HG03108 (cell line): ENCODE measurements around the gene LARP4B.

ENCODE experiments used
- ATAC-seq: cut with Tn5 transposase; IDR thresholded peaks from one replicate; pipeline ENCODE4 v1.9.1; 2021; ENCODE audit warnings: moderate library complexity; ENCODE audit not compliant: unreplicated experiment

Gene LARP4B

GRCh38 chr10:931326-932318 is at the start of gene LARP4B:
Gene LARP4B, minus strand, starts transcription at chr10:931705. Its CDS starts 45,984 bp downstream, at chr10:885721.
- peak; percentile 95 for ATAC-seq

GRCh38 chr10:980468-981093 is 49.1 kb upstream of the LARP4B start:
- no peak for ATAC-seq

GRCh38 chr10:978826-979421 is 47.4 kb upstream of the LARP4B start:
- ATAC-seq, result no peak

GRCh38 chr10:976316-976715 is 44.8 kb upstream of the LARP4B start:
- ATAC-seq, result no peak

GRCh38 chr10:974785-975074 is 43.2 kb upstream of the LARP4B start:
- no peak for ATAC-seq

GRCh38 chr10:974038-974784 is 42.7 kb upstream of the LARP4B start:
- no peak for ATAC-seq

- ATAC-seq, result no peak
These were observed 41.3 kb upstream of the LARP4B start for GRCh38 chr10:972763-973162.

- ATAC-seq, result no peak
These were observed 40.1 kb upstream of the LARP4B start for GRCh38 chr10:971613-972012.

- ATAC-seq, result no peak
These were observed 39.6 kb upstream of the LARP4B start for GRCh38 chr10:971150-971542.

GRCh38 chr10:970311-971149 is 39.0 kb upstream of the LARP4B start:
- no peak for ATAC-seq

GRCh38 chr10:969473-970150 is 38.1 kb upstream of the LARP4B start:
- no peak for ATAC-seq

- ATAC-seq, result no peak
These were observed 37.2 kb upstream of the LARP4B start for GRCh38 chr10:968546-969199.

- ATAC-seq, result no peak
These were observed 35.1 kb upstream of the LARP4B start for GRCh38 chr10:966466-967235.

- no peak for ATAC-seq
These were observed 33.5 kb upstream of the LARP4B start for GRCh38 chr10:964988-965417.

GRCh38 chr10:964321-964987 is 32.9 kb upstream of the LARP4B start:
- no peak for ATAC-seq

- no peak for ATAC-seq
These were observed 32.1 kb upstream of the LARP4B start for GRCh38 chr10:963655-964054.

GRCh38 chr10:963186-963585 is 31.7 kb upstream of the LARP4B start:
- no peak for ATAC-seq

GRCh38 chr10:962342-962741 is 30.8 kb upstream of the LARP4B start:
- ATAC-seq, result no peak
